ENCODE measurements around the gene PFDN6. TPM values are rescaled to one million over a fixed set of nuclear protein-coding genes. Genes with fewer than 3 reads are reported as not detected.

PFDN6 gene
- total and polyA plus RNA-seq, 2 experiments from 2014 or later: 56.1 to 62.2 TPM

DNA sequence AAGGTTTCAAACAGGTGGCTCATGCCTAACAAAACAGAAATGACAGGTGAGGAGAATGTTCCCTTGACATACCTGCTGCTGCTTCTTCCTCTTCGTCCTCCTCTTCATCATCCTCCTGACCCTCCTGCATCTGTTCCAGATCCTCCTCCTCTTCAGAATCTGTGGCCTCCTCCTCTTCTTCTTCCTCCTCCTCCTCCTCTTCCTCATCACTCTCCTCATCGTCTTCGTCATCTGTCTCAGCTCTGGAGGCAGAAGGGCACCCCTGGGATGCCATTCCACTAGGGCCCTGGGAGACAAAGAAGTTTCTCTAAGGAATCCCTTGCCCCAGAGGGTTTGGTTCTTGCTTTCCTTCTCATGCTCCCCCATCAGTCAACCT, 30.5 kb downstream of the PFDN6 start (continued):
- TF ChIP-seq, protein P1, sequence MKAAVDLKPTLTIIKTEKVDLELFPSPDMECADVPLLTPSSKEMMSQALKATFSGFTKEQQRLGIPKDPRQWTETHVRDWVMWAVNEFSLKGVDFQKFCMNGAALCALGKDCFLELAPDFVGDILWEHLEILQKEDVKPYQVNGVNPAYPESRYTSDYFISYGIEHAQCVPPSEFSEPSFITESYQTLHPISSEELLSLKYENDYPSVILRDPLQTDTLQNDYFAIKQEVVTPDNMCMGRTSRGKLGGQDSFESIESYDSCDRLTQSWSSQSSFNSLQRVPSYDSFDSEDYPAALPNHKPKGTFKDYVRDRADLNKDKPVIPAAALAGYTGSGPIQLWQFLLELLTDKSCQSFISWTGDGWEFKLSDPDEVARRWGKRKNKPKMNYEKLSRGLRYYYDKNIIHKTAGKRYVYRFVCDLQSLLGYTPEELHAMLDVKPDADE (IDR thresholded peaks at IDR 0.05): no peak
- no peak for TF ChIP-seq ZNF114 (CRISPR knock-in tag; IDR thresholded peaks at IDR 0.05)
- TF ChIP-seq, protein P2, sequence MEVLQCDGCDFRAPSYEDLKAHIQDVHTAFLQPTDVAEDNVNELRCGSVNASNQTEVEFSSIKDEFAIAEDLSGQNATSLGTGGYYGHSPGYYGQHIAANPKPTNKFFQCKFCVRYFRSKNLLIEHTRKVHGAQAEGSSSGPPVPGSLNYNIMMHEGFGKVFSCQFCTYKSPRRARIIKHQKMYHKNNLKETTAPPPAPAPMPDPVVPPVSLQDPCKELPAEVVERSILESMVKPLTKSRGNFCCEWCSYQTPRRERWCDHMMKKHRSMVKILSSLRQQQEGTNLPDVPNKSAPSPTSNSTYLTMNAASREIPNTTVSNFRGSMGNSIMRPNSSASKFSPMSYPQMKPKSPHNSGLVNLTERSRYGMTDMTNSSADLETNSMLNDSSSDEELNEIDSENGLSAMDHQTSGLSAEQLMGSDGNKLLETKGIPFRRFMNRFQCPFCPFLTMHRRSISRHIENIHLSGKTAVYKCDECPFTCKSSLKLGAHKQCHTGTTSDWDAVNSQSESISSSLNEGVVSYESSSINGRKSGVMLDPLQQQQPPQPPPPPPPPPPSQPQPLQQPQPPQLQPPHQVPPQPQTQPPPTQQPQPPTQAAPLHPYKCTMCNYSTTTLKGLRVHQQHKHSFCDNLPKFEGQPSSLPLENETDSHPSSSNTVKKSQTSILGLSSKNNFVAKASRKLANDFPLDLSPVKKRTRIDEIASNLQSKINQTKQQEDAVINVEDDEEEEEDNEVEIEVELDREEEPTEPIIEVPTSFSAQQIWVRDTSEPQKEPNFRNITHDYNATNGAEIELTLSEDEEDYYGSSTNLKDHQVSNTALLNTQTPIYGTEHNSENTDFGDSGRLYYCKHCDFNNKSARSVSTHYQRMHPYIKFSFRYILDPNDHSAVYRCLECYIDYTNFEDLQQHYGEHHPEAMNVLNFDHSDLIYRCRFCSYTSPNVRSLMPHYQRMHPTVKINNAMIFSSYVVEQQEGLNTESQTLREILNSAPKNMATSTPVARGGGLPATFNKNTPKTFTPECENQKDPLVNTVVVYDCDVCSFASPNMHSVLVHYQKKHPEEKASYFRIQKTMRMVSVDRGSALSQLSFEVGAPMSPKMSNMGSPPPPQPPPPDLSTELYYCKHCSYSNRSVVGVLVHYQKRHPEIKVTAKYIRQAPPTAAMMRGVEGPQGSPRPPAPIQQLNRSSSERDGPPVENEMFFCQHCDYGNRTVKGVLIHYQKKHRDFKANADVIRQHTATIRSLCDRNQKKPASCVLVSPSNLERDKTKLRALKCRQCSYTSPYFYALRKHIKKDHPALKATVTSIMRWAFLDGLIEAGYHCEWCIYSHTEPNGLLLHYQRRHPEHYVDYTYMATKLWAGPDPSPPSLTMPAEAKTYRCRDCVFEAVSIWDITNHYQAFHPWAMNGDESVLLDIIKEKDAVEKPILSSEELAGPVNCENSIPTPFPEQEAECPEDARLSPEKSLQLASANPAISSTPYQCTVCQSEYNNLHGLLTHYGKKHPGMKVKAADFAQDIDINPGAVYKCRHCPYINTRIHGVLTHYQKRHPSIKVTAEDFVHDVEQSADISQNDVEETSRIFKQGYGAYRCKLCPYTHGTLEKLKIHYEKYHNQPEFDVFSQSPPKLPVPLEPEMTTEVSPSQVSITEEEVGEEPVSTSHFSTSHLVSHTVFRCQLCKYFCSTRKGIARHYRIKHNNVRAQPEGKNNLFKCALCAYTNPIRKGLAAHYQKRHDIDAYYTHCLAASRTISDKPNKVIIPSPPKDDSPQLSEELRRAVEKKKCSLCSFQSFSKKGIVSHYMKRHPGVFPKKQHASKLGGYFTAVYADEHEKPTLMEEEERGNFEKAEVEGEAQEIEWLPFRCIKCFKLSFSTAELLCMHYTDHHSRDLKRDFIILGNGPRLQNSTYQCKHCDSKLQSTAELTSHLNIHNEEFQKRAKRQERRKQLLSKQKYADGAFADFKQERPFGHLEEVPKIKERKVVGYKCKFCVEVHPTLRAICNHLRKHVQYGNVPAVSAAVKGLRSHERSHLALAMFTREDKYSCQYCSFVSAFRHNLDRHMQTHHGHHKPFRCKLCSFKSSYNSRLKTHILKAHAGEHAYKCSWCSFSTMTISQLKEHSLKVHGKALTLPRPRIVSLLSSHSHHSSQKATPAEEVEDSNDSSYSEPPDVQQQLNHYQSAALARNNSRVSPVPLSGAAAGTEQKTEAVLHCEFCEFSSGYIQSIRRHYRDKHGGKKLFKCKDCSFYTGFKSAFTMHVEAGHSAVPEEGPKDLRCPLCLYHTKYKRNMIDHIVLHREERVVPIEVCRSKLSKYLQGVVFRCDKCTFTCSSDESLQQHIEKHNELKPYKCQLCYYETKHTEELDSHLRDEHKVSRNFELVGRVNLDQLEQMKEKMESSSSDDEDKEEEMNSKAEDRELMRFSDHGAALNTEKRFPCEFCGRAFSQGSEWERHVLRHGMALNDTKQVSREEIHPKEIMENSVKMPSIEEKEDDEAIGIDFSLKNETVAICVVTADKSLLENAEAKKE (CRISPR knock-in tag; IDR thresholded peaks at IDR 0.05): no peak

DNA sequence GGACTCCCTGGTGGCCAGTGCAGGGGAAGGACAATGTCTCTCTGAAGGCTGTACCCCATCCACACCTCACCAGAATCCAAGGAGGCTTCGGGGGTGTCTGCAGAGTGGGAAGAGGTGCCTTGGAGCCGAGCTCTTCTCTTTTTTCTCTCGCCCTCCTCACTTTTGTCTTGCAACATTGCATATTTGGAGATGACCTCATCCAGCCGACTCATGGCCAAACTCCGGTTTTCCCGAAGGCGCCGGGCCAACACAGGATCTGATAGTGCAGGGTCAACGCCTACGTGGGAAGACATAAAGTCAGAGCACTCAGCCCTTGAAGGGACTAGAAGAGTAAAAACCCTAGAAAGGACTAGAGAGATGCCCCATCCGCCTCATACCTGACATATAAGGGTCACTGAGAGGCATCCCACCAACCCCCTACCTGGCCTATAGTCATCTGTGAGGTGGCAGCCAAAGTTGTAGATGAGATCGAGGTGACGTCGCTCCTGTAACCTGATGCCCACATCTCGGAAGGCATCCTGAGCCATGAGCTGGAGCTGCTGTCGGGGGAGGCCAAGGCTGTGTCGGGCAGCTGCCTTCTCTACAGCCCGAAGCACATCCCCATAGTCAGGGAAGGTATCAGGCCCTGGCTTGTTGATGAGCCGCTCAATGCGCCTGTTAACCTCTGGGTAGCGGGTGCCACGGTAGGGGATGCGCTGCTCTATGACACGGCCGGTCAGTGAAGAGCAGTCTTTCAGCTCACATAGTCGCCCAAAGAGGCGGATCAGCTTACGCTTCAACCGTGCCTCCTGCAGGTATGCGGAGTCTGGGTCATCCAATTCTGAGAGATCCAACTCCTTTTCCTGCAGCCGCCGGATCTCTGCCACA, 31.1 kb downstream of the PFDN6 start:
- Mint-ChIP-seq H3K4me1 (peaks cover 63% of the 10 kb centered on the region), H3K4me3 (peak overlapping the region; percentile 90)
- TF ChIP-seq POLR2AphosphoS5 (IDR thresholded peaks at IDR 0.05; ENCODE audit: low read depth) (no peak), EZH2 (IDR thresholded peaks at IDR 0.05; ENCODE audit: low read depth, unreplicated experiment) (no peak), ZNF114 (CRISPR knock-in tag; IDR thresholded peaks at IDR 0.05) (no peak), STAT1 (IDR thresholded peaks at IDR 0.05; ENCODE audit: unreplicated experiment) (no peak)
- TF ChIP-seq, protein P2 (CRISPR knock-in tag; IDR thresholded peaks at IDR 0.05): no peak

More for the DNA sequence above, 31.1 kb downstream of the PFDN6 start:
- Histone ChIP-seq H3K27ac (ENCODE audit: low read depth) (peak overlapping the region; percentile 69; the same call in 1 of the 2 replicates), H4K20me1 (replicated peaks; ENCODE audit: insufficient read depth) (peaks cover 11% of the 10 kb centered on the region), H3K27me3 (ENCODE audit: insufficient read depth) (no peaks in the 10 kb centered on the region), H3K4me1 (ENCODE audit: insufficient read depth) (peaks cover 47% of the 10 kb centered on the region), H3K4me3 (peak overlapping the region; percentile 30; the same call in 1 of the 2 replicates), H3K79me2 (replicated peaks; ENCODE audit: insufficient read depth) (peaks cover 36% of the 10 kb centered on the region), H3K36me3 (ENCODE audit: insufficient read depth) (peaks cover 14% of the 10 kb centered on the region), H3F3A (replicated peaks; ENCODE audit: low read depth) (peaks cover 20% of the 10 kb centered on the region), H3K4me2 (peak overlapping the region; percentile 92), H3K9me2 (ENCODE audit: insufficient read depth) (no peaks in the 10 kb centered on the region), H2AFZ (no peak overlapping the region)
- ATAC-seq (no peak), DNase-seq (ENCODE audit: low spot score) (peak; percentile 41)
- H3K36me3 Mint-ChIP-seq (ENCODE audit: low read depth): peaks cover 42% of the 10 kb centered on the region
- H3K27ac Mint-ChIP-seq: peak overlapping the region; percentile 92
- no peaks in the 10 kb centered on the region; the same call in 1 of the 3 replicates for H3K9me3 Mint-ChIP-seq
- H3K27me3 Mint-ChIP-seq (ENCODE audit: insufficient read depth, low read depth, poor library complexity): peaks cover 15% of the 10 kb centered on the region
